Effector memory CD8-positive, alpha-beta T cell (primary cell): ENCODE results near the gene INPP5B.
"Not testable (repeated sequence)": the region's sequence is repeated elsewhere in the genome, so short reads cannot be mapped to it uniquely, and the experiment has no call there.

Experiments used
- ATAC-seq: fragments of 150-1000 bp; cut with Tn5 transposase; replicated peaks from 2 replicates; pipeline ENCODE4 v1.10.0; 2021; ENCODE audit warnings: mild to moderate bottlenecking, moderate library complexity
- DNase-seq, 3 experiments: peaks; one replicate each; pipeline ENCODE4 v3.0.0; 2021
- H3K27ac Mint-ChIP-seq, 2 donors: one replicate each; pipeline ENCODE4 v1.8.0; 2022; ENCODE audit warnings: mild to moderate bottlenecking in 2 of 2, mixed read lengths in 2 of 2, moderate library complexity in 2 of 2
- H3K27me3 Mint-ChIP-seq, 2 donors: one replicate each; pipeline ENCODE4 v1.8.0; 2022; ENCODE audit warnings: mixed read lengths in 2 of 2
- H3K36me3 Mint-ChIP-seq: one replicate; pipeline ENCODE4 v1.8.0; 2022; ENCODE audit warnings: mild to moderate bottlenecking, moderate library complexity, mixed read lengths; ENCODE audit not compliant: insufficient read depth
- H3K4me1 Mint-ChIP-seq, 2 donors: one replicate each; pipeline ENCODE4 v1.8.0; 2022; ENCODE audit warnings: low read depth in 2 of 2, mixed read lengths in 2 of 2
- H3K4me3 Mint-ChIP-seq, 2 donors: one replicate each; pipeline ENCODE4 v1.8.0; 2022; ENCODE audit warnings: mild to moderate bottlenecking in 2 of 2, mixed read lengths in 2 of 2, moderate library complexity in 2 of 2
- H3K9me3 Mint-ChIP-seq, 2 donors: one replicate each; pipeline ENCODE4 v1.8.0; 2022; ENCODE audit warnings: mixed read lengths in 2 of 2
- total RNA-seq, 9 experiments: gene quantifications; one replicate each; lab custom pipeline; 2026; lab: John Stamatoyannopoulos, UW

Gene INPP5B
- total RNA-seq = 36.2 to 90.2 (median 64.5) reads per million in 9 experiments

DNA sequence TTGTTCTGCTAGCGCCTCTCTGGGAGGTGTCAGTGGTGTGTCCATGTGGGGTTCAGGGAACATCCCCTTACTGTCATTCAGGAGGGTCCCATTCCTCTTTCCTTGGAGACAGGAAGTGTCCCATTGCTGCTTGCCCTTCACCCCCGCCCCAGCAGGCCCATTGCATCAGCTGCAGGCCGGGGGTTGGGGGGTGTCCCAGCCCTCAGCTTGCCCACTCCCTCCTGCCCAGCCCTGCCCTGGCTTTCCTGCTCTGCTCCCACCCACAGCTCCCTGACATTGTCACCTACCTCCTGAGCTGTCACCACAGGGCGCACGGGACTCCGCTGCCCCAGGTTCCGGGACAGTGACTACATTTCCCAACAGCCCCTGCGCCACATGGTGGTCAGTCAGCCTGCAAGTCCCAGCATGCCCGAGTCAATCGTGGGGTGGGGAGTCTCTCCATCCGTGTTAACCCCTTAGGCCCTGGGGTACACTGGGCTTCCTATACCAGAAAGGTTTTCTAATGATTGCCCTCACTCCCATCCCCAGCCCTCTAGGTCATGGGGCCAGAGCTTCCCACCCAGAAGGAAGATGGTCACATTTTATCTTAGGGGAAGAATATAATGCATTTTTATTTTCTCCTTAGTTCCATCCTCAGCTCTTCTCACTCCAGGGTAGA, at the start of gene INPP5B:
Gene INPP5B, minus strand, starts transcription at position 351 of the 658 bp plus-strand sequence. CDS start 745 bp downstream, outside the sequence.
- Mint-ChIP-seq H3K4me1 (peaks cover 11 to 12% of the 10 kb centered on the region in 2 donors), H3K9me3 (no peaks in the 10 kb centered on the region), H3K4me3 (peak within 1 kb of the TSS; percentile 85 to 86), H3K27me3 (no peaks in the 10 kb centered on the region), H3K36me3 (peaks cover 10% of the 10 kb centered on the region), H3K27ac (peak within 1 kb of the TSS; percentile 89 to 94)
- DNase-seq (peak; percentile 38 to 55 (median 49)), ATAC-seq (peak; percentile 96)

- ATAC-seq (peak; percentile 57), DNase-seq (no peak)
- H3K9me3 Mint-ChIP-seq = no peaks in the 10 kb centered on the region
- peaks cover 7 to 29% of the 10 kb centered on the region in 2 donors for H3K4me1 Mint-ChIP-seq
- H3K27me3 Mint-ChIP-seq = no peaks in the 10 kb centered on the region
- H3K27ac Mint-ChIP-seq = peak overlapping the region in 1 of 2 donors; percentile 83
- H3K4me3 Mint-ChIP-seq = peak overlapping the region in 1 of 2 donors; percentile 58
- no peaks in the 10 kb centered on the region for H3K36me3 Mint-ChIP-seq
Measured at GRCh38 chr1:37995751-37996345, 49.0 kb upstream of the INPP5B start.

DNA sequence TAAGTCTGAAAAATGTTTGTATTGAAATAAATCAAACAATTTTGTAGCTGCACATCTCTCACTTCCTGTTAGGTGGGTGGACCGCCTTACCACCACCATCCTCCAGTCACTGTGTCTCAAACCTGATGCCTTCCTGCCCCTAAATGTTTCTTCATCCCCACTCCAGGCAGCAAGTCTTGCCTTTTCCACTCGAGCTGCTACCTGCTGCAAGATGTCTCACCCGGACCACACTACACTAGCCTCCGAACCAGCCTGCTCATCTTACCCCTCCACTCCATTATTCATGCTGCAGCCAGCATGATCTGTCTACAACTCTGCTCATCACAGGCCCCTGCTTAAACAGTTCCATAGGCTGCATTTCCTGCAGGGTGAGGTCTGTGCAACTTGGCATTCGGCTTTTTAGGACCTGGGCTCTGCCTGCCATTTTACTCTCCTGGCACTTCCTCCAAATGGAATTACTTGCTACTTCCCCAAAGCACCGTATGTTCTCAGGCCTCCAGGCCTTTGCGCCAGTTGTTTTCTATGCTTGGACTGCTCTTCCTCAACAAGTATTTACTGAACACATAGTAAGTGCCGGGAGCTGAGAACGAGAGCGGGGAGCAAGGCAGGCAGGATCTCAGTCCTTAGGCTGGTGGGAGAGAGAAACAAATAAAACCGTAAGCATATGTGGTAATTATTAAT, 48.2 kb upstream of the INPP5B start:
- Mint-ChIP-seq H3K4me3 (peak overlapping the region in 1 of 2 donors; percentile 58), H3K9me3 (no peaks in the 10 kb centered on the region), H3K27ac (peak overlapping the region; percentile 3 to 7), H3K36me3 (peaks cover 5% of the 10 kb centered on the region), H3K4me1 (peaks cover 9 to 25% of the 10 kb centered on the region in 2 donors), H3K27me3 (no peaks in the 10 kb centered on the region)
- DNase-seq = no peak
- no peak for ATAC-seq

DNA sequence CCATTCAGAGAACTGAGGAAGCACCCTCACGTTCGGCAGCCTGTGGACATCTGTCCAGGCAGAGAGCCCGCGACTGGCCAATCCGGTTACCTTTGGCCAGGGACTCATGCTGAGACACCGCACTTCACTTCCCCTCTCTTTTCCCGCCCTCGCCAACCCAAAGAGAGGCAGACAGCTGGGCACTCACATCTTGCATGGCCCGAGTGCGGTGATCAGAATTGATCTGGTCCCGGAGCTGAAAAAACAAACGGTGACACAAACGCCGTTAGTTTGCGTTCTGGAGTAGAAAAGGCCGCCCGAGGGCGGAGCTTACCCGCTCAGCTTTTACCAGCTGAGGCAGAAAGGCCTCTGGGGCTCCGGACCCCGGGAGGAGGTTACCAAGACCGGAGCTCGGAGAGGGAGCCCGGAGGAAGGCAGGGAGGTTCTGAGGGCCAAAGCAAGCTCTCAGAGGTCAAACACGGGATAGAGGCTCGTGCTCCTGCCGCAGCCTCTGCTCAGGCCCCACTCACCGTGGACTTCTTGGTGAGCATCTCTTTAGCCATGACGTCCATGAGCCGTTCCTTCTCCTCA, 42.6 kb upstream of the INPP5B start:
- H3K36me3 Mint-ChIP-seq = peaks cover 38% of the 10 kb centered on the region
- ATAC-seq (peak; percentile 28), DNase-seq (peak in 1 of 3 experiments; percentile 30)
- H3K27me3 Mint-ChIP-seq = no peaks in the 10 kb centered on the region
- H3K9me3 Mint-ChIP-seq = no peaks in the 10 kb centered on the region
- H3K27ac Mint-ChIP-seq = peak overlapping the region; percentile 89 to 98
- peaks cover 11 to 25% of the 10 kb centered on the region in 2 donors for H3K4me1 Mint-ChIP-seq
- peak overlapping the region; percentile 88 to 98 for H3K4me3 Mint-ChIP-seq

GRCh38 chr1:37987679-37988078, 40.8 kb upstream of the INPP5B start:
- ATAC-seq (no peak), DNase-seq (no peak)
- Mint-ChIP-seq H3K4me3 (no peak overlapping the region), H3K4me1 (peaks cover 11 to 25% of the 10 kb centered on the region in 2 donors), H3K27me3 (no peaks in the 10 kb centered on the region), H3K27ac (no peak overlapping the region), H3K9me3 (no peaks in the 10 kb centered on the region), H3K36me3 (peaks cover 54% of the 10 kb centered on the region)

DNA sequence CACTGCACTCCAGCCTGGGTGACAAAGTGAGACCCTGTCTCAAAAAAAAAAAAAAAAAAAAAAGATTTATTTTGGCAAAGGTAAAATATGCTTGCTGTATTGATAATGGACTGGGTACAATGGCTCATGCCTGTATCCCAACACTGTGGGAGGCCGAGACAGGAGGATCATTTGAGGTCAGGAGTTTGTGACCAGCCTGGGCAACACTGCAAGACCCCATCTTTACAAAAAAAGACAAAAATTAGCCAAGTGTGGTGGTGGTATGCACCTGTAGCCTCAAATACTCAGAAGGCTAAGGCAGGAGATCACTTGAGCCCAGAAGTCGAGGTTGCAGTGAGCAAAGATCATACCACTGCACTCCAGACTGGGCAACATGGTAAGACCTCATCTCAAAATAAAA, 36.7 kb upstream of the INPP5B start:
- no peak for ATAC-seq
- no peaks in the 10 kb centered on the region for H3K9me3 Mint-ChIP-seq
- H3K27me3 Mint-ChIP-seq = no peaks in the 10 kb centered on the region
- H3K4me1 Mint-ChIP-seq = peaks cover 1 to 14% of the 10 kb centered on the region in 2 donors
- H3K27ac Mint-ChIP-seq = no peak overlapping the region
- H3K36me3 Mint-ChIP-seq = peaks cover 84% of the 10 kb centered on the region
- H3K4me3 Mint-ChIP-seq = no peak overlapping the region
- no peak for DNase-seq

GRCh38 chr1:37978541-37978940, 31.7 kb upstream of the INPP5B start:
- no peaks in the 10 kb centered on the region for H3K27me3 Mint-ChIP-seq
- peak overlapping the region in 1 of 2 donors; percentile 15 for H3K27ac Mint-ChIP-seq
- no peak overlapping the region for H3K4me3 Mint-ChIP-seq
- peaks cover 94% of the 10 kb centered on the region for H3K36me3 Mint-ChIP-seq
- ATAC-seq = no peak
- no peaks in the 10 kb centered on the region for H3K9me3 Mint-ChIP-seq
- H3K4me1 Mint-ChIP-seq = no peaks in the 10 kb centered on the region
- DNase-seq = no peak

DNA sequence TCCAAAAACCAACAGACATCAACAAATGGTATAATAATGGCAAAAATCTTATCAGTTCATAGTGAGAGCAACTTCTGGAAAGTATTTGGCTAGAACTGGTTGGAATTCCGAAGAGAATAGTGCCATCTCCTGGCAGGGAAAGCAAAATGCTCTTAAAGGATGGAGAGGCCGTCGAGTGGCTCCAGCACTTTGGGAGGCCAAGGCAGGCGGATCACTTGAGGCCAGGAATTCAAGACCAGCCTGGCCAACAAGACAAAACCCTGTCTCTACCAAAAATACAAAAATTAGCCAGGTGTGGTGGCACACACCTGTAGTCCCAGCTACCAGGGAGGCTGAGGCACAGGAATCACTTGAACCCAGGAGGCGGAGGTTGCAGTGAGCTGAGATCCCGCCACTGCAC, 28.2 kb upstream of the INPP5B start:
- Mint-ChIP-seq H3K36me3 (peaks cover 90% of the 10 kb centered on the region), H3K4me1 (peaks cover 14 to 16% of the 10 kb centered on the region in 2 donors), H3K27ac (peak overlapping the region in 1 of 2 donors; percentile 5)
- H3K9me3 Mint-ChIP-seq, H3K27me3 Mint-ChIP-seq, H3K4me3 Mint-ChIP-seq, ATAC-seq, DNase-seq: not testable (repeated sequence)

DNA sequence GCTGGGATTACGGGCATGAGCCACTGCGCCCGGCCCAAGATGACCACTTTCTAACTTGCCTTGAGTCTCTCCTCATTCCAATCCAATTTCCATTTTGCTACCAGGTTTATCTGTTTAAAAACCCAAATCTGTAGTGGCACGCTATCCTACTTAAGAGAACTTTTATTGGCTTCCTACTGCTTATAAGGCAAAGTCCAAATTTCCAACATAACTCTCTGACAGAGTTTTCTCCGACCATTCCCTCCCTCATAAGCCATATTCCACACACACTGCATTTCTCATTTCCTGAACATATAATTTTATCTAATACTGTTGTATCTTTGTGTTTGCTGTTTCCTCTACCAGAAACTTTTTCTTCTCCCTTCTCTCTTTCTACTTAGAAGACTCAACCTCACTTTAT, 27.7 kb upstream of the INPP5B start:
- H3K27me3 Mint-ChIP-seq = no peaks in the 10 kb centered on the region
- ATAC-seq (no peak), DNase-seq (no peak)
- peak overlapping the region in 1 of 2 donors; percentile 5 for H3K27ac Mint-ChIP-seq
- peaks cover 14 to 16% of the 10 kb centered on the region in 2 donors for H3K4me1 Mint-ChIP-seq
- H3K36me3 Mint-ChIP-seq = peaks cover 90% of the 10 kb centered on the region
- no peaks in the 10 kb centered on the region for H3K9me3 Mint-ChIP-seq
- H3K4me3 Mint-ChIP-seq = no peak overlapping the region

DNA sequence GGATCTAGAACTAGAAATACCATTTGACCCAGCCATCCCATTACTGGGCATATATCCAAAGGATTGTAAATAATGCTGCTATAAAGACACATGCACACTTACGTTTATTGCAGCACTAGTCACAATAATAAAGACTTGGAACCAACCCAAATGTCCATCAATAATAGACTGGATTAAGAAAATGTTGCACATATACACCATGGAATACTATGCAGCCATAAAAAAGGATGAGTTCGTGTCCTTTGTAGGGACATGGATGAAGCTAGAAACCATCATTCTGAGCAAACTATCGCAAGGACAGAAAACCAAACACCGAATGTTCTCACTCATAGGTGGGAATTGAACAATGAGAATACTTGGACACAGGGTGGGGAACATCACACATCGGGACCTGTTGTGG, 26.8 kb upstream of the INPP5B start:
- not testable (repeated sequence) for H3K27ac Mint-ChIP-seq, DNase-seq, H3K27me3 Mint-ChIP-seq, H3K9me3 Mint-ChIP-seq, ATAC-seq, H3K4me3 Mint-ChIP-seq
- H3K36me3 Mint-ChIP-seq = peaks cover 90% of the 10 kb centered on the region
- peaks cover 14 to 16% of the 10 kb centered on the region in 2 donors for H3K4me1 Mint-ChIP-seq

DNA sequence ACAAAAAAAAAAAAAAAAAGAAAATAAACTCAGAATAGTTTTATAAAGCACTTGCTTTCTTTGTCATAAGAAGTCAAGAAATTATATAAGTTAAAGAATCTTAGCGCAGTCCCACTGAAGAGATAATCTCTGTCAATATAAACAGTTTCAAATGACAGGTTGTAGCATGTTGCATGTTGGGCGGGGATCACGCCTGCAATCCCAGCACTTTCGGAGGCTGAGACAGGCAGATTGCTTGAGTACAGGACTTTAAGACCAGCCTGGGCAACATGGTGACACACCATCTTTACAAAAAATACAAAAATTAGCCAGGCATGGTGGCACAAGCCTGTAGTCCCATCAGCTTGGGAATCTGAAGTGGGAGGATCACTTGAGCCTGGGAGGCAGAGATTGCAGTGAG, 18.4 kb upstream of the INPP5B start:
- no peaks in the 10 kb centered on the region for H3K9me3 Mint-ChIP-seq
- no peak for DNase-seq
- ATAC-seq = no peak
- no peak overlapping the region for H3K27ac Mint-ChIP-seq
- no peak overlapping the region for H3K4me3 Mint-ChIP-seq
- H3K27me3 Mint-ChIP-seq = no peaks in the 10 kb centered on the region
- H3K4me1 Mint-ChIP-seq = no peaks in the 10 kb centered on the region
- peaks cover 90% of the 10 kb centered on the region for H3K36me3 Mint-ChIP-seq

DNA sequence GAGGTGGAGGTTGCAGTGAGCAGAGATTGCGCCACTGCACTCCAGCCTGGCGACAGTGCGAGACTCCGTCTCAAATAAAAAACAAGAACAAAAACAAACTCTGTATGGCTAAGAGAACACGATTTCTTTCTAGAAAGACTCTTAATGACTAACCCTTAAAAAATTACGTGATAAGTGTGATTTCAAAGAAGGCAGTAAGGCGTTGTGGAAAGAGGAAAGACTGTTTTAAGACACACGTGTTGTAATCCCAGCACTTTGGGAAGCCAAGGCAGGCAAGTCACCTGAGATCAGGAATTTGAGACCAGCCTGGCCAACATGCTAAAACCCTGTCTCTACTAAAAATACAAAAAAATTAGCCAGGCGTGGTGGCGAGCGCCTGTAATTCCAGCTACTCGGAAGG, 17.3 kb upstream of the INPP5B start:
- not testable (repeated sequence) for H3K27me3 Mint-ChIP-seq, H3K4me1 Mint-ChIP-seq, H3K9me3 Mint-ChIP-seq, ATAC-seq, H3K4me3 Mint-ChIP-seq, DNase-seq, H3K27ac Mint-ChIP-seq
- H3K36me3 Mint-ChIP-seq = peaks cover 90% of the 10 kb centered on the region

GRCh38 chr1:37958690-37959089, 11.8 kb upstream of the INPP5B start:
- ATAC-seq (no peak), DNase-seq (no peak)
- Mint-ChIP-seq H3K27ac (no peak overlapping the region), H3K27me3 (no peaks in the 10 kb centered on the region), H3K9me3 (no peaks in the 10 kb centered on the region), H3K4me1 (no peaks in the 10 kb centered on the region), H3K4me3 (no peak overlapping the region), H3K36me3 (peaks cover 63% of the 10 kb centered on the region)
